HEK293T (cell line): Measurements from ENCODE around the gene EMP1.

Source experiments
- CTCF ChIA-PET: fragments of 350-600 bp; formaldehyde crosslinking; extraction: SDS; loops from one replicate; lab custom pipeline; 2021; ENCODE audit warnings: antibody characterized with exemption, inconsistent platforms; lab: Yijun Ruan, JAX
- POLR2A ChIA-PET: fragments of 350-600 bp; formaldehyde crosslinking; extraction: SDS; loops from one replicate; lab custom pipeline; 2020; ENCODE audit warnings: antibody characterized with exemption, inconsistent platforms; lab: Yijun Ruan, JAX
- DNase-seq: peaks from one replicate; pipeline ENCODE4 v3.0.0; 2012; ENCODE audit warnings: mixed read lengths; ENCODE audit errors: extremely low spot score
- ARNT ChIP-seq: fragments of 450-650 bp; IDR thresholded peaks from 2 replicates; pipeline ENCODE4 v1.6.1; 2017; ENCODE audit warnings: mild to moderate bottlenecking
- BHLHE40 ChIP-seq: fragments of 450-650 bp; IDR thresholded peaks from 2 replicates; pipeline ENCODE4 v1.6.1; 2016; ENCODE audit warnings: mild to moderate bottlenecking, moderate library complexity, borderline replicate concordance
- CTBP1 ChIP-seq: fragments of 450-650 bp; IDR thresholded peaks from 2 replicates; pipeline ENCODE4 v1.6.1; 2016; ENCODE audit warnings: borderline replicate concordance
- ELF4 ChIP-seq: fragments of 450-650 bp; IDR thresholded peaks from 2 replicates; pipeline ENCODE4 v1.6.1; 2017; ENCODE audit warnings: antibody characterized with exemption
- FOXA1 ChIP-seq: fragments of 450-650 bp; IDR thresholded peaks from 2 replicates; pipeline ENCODE4 v1.6.1; 2016; ENCODE audit warnings: mild to moderate bottlenecking
- FOXK2 ChIP-seq: fragments of 450-650 bp; IDR thresholded peaks from 2 replicates; pipeline ENCODE4 v1.6.1; 2016; ENCODE audit warnings: mild to moderate bottlenecking
- FOXM1 ChIP-seq: fragments of 450-650 bp; IDR thresholded peaks from 2 replicates; pipeline ENCODE4 v1.6.1; 2017; ENCODE audit warnings: mild to moderate bottlenecking, borderline replicate concordance
- HDGF ChIP-seq: fragments of 450-650 bp; IDR thresholded peaks from 2 replicates; pipeline ENCODE4 v1.6.1; 2017; ENCODE audit warnings: antibody characterized with exemption, borderline replicate concordance
- L3MBTL2 ChIP-seq: fragments of 450-650 bp; conservative IDR thresholded peaks from 2 replicates; pipeline ENCODE4 v1.6.1; 2016; ENCODE audit warnings: mild to moderate bottlenecking
- LEF1 ChIP-seq: fragments of 450-650 bp; IDR thresholded peaks from 2 replicates; pipeline ENCODE4 v1.6.1; 2017; ENCODE audit warnings: mild to moderate bottlenecking, borderline replicate concordance
- NFRKB ChIP-seq: fragments of 450-650 bp; IDR thresholded peaks from 2 replicates; pipeline ENCODE4 v1.6.1; 2016; ENCODE audit warnings: mild to moderate bottlenecking, moderate library complexity
- SP1 ChIP-seq: fragments of 450-650 bp; IDR thresholded peaks from 2 replicates; pipeline ENCODE4 v1.6.1; 2017
- SUZ12 ChIP-seq: fragments of 450-650 bp; IDR thresholded peaks from 2 replicates; pipeline ENCODE4 v1.6.1; 2016; ENCODE audit warnings: mild to moderate bottlenecking
- TARDBP ChIP-seq: fragments of 450-650 bp; IDR thresholded peaks from 2 replicates; pipeline ENCODE4 v1.6.1; 2016
- ZNF384 ChIP-seq: fragments of 450-650 bp; IDR thresholded peaks from 2 replicates; pipeline ENCODE4 v1.6.1; 2016
- TF ChIP-seq, protein P1 (sequence below): fragments of 450-650 bp; IDR thresholded peaks from 2 replicates; pipeline ENCODE4 v1.6.1; 2016

The EMP1 gene

DNA sequence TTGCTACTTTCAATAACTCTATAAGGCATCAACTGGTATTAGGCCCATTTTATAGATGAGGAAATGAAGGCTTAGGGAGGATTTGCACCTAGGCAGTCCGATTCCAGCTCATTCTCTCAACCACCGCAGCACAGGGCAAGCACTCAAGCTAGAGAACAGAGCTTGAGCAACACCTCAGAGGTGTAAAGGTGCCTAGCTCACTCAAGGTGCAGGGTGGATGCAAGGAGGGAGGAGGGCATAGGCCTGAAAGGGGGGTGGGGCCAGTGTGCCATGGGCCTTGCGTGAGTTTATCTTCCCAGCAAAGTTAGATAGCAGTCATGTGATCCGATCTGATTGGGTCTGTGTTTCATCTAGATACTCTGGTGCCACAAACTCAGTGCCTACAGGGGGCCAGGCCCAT is 10.2 kb upstream of the EMP1 start:
- DNase-seq: no peak
- ChIA-PET POLR2A (no interaction called here), CTCF (interaction anchor here (1.4 kb wide), 1 partner anchor 26 kb away, joined by 3 read pairs; no protein-coding TSS in a partner anchor)
- TF ChIP-seq FOXA1: no peak
- no peak for TF ChIP-seq CTBP1
- no peak for TF ChIP-seq L3MBTL2
- no peak for TF ChIP-seq SUZ12
- TF ChIP-seq FOXK2: no peak
- TF ChIP-seq BHLHE40: no peak
- no peak for TF ChIP-seq NFRKB

- TF ChIP-seq TARDBP: no peak
- CTCF ChIA-PET: no interaction called here
- POLR2A ChIA-PET: interaction anchor here (1.2 kb wide), 1 partner anchor 86 kb away, joined by 4 read pairs; no protein-coding TSS in a partner anchor
- DNase-seq: no peak
These were observed 9.1 kb upstream of the EMP1 start for GRCh38 chr12:13187399-13187798.

DNA sequence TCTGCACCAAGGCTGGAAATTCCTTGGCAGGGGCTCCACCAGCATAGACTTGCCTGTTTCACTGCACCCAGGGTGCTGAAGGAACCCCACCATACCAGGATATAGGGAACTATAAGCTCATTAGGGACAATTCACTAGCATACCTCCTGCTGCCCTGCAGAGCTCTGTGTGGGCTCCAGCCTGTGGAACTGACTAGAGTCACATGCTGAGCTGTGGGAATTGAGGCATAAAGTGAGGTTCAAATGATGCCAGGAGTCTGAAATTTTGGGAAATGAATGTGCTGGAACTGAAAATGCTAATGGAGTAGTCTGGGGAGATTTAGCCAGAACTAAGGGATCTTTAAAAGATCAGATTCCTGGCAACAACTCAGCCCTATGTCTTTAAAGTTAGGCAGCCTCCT is 7.3 kb upstream of the EMP1 start:
- no peak for DNase-seq
- ChIA-PET CTCF (no interaction called here), POLR2A (interaction anchor here (0.9 kb wide), 1 partner anchor 89 kb away, joined by 3 read pairs; no protein-coding TSS in a partner anchor)
- TF ChIP-seq CTBP1: no peak
- TF ChIP-seq, protein P1, sequence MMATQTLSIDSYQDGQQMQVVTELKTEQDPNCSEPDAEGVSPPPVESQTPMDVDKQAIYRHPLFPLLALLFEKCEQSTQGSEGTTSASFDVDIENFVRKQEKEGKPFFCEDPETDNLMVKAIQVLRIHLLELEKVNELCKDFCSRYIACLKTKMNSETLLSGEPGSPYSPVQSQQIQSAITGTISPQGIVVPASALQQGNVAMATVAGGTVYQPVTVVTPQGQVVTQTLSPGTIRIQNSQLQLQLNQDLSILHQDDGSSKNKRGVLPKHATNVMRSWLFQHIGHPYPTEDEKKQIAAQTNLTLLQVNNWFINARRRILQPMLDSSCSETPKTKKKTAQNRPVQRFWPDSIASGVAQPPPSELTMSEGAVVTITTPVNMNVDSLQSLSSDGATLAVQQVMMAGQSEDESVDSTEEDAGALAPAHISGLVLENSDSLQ: no peak
- no peak for TF ChIP-seq BHLHE40
- TF ChIP-seq HDGF: no peak
- no peak for TF ChIP-seq FOXK2
- TF ChIP-seq TARDBP: no peak
- TF ChIP-seq SP1: no peak
- TF ChIP-seq ARNT: no peak

DNA sequence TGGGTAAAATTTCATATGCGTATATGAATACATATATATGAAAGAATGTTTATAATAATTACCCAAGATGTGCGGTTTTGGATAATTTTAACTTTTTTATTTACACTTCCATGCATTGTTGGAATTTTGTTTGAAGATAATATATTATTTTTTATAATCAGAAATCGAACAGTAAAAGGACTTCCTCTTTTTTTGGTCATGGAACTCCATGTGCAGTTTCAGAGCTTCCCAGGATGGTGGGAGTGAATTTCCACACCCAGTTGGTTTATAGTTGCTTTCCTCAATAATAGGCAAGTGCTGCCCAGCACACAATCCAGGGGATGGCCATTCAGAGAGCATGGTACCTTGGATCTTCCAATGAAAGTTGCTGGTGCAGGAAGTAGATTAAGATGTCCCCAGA is 6.3 kb upstream of the EMP1 start:
- TF ChIP-seq, protein P1: no peak
- TF ChIP-seq FOXK2: no peak
- no peak for TF ChIP-seq TARDBP
- no peak for TF ChIP-seq SUZ12
- TF ChIP-seq ARNT: no peak
- no peak for TF ChIP-seq BHLHE40
- TF ChIP-seq CTBP1: no peak
- TF ChIP-seq NFRKB: no peak
- no peak for TF ChIP-seq FOXA1
- no peak for TF ChIP-seq FOXM1
- no peak for TF ChIP-seq LEF1
- ChIA-PET CTCF (interaction anchor here (0.7 to 1.2 kb wide), 2 partner anchors 274 to 1170 kb away, joined by 3 read pairs; no protein-coding TSS in a partner anchor), POLR2A (no interaction called here)
- no peak for DNase-seq

DNA sequence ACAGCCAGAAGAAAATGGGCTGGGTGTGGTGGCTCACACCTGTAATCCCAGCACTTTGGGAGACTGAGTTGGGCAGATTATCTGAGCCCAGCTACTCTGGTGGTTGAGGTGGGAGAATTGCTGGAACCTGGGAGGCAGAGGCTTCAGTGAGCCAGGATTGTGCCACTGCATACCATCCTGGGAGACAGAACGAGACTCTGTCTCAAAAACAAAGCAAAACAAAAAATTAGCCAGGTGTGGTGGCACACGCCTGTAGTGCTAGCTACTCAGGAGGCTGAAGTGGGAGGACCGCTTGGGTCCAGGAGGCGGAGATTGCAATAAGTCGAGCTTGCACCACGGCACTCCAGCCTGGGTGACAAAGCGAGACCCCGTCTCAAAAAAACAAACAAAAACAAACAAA is 3.8 kb upstream of the EMP1 start:
- TF ChIP-seq ZNF384 (no peak), BHLHE40 (no peak), FOXM1 (no peak), SP1 (no peak), NFRKB (no peak), FOXK2 (no peak), FOXA1 (no peak), TARDBP (no peak), HDGF (no peak), L3MBTL2 (no peak), ARNT (no peak), CTBP1 (no peak)
- no peak for DNase-seq
- ChIA-PET POLR2A (no interaction called here), CTCF (no interaction called here)

- TF ChIP-seq SUZ12 (no peak), BHLHE40 (no peak), LEF1 (no peak), ELF4 (no peak), TARDBP (no peak)
- ChIA-PET POLR2A (no interaction called here), CTCF (interaction anchor here (1.0 to 1.2 kb wide), 3 partner anchors 14 to 79 kb away, joined by 3 to 8 read pairs (median 3); no protein-coding TSS in a partner anchor)
- DNase-seq: no peak
These were observed 2.9 kb upstream of the EMP1 start for GRCh38 chr12:13193505-13194231.

DNA sequence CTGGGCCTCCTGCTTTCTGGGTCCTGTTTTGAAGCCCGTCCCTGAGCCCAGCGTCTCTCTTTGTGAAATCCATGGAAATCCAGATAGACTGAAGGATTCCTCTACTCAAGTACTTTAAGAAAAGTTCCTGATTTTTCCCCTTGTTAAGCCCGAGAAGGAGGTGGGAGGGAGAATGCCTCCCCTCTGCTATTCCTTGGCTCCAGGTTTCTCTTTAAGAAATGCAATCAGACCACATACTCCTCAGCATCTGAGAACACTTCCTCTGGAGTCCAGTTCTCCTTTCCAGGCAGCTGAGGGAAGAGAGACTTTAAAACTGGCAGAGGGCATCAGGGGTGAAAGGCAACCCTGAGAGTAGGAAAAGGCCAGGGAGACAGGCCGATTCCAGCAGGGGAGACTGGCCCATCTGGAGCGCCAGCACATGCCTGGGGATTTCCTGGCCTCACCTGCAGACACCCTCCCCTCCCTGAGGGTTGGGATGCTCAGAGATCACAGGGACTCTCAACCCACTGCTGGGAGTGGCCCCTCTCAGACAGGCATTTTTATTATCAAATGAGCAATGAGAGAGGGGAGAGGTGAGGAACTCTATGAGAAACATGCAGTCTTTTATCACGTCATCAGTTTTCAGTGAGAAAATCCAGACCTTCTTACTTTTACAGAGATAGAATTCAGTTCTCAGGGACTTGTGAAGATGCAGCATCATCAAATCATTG is 2.0 kb upstream of the EMP1 start:
- DNase-seq: no peak
- CTCF ChIA-PET: interaction anchor here (1.0 to 1.2 kb wide), 2 partner anchors 13 to 17 kb away, joined by 3 to 8 read pairs; no protein-coding TSS in a partner anchor
- TF ChIP-seq BHLHE40: no peak
- TF ChIP-seq, protein P1: peak; percentile 38; the same call in 1 of the 2 replicates
- no peak for TF ChIP-seq ARNT
- POLR2A ChIA-PET: no interaction called here
